Urothelium cell line (cell line): ENCODE results near the gene OR5AU1.
A peak's percentile ranks its signal among the peaks of the same experiment; 100 is the strongest.
"Not testable (repeated sequence)": the region's sequence is repeated elsewhere in the genome, so short reads cannot be mapped to it uniquely, and the experiment has no call there.

Experiments used
- DNase-seq: peaks from one replicate; pipeline ENCODE4 v3.0.0; 2011; ENCODE audit warnings: low spot score, mixed read lengths
- FAIRE-seq: peaks from 2 replicates; lab custom pipeline; 2011; peaks lifted over from hg19 to GRCh38; lab: Jason Lieb, UNC

Gene OR5AU1

DNA sequence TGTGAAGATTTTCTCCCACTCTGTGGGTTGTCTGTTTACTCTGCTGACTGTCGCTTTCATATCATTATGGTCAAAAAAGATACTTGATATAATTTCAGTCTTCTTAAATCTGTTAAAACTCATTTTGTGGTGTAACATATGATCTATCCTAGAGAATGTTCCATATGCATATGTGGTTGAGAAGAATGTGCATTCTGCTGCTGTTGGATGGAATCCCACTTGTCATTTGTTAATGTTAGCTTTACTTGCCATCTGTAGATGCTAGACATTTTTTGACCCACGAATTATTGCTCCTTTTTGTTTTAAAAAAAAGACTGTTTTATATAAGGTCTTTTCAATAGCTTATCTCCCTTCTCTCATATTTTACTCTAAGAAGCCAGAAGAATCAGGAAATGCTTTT is 26.3 kb upstream of the OR5AU1 start:
- FAIRE-seq (no peak), DNase-seq (no peak)

DNA sequence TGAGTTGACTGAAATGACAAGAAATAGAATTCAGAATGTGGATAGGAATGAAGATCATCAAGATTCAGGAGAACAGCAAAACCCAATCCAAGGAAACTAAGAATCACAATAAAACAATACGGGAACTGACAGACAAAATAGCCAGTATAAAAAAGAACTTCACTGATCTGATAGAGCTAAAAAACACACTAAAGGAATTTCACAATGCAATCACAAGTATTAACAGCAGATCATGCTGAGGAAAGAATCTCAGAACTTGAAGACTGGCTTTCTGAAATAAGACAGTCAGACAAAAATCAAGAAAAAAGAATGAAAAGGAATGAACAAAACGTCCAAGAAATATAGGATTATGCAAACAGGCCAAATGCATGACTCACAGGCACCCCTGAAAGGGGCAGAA is 15.3 kb upstream of the OR5AU1 start:
- DNase-seq (no peak), FAIRE-seq (no peak)

DNA sequence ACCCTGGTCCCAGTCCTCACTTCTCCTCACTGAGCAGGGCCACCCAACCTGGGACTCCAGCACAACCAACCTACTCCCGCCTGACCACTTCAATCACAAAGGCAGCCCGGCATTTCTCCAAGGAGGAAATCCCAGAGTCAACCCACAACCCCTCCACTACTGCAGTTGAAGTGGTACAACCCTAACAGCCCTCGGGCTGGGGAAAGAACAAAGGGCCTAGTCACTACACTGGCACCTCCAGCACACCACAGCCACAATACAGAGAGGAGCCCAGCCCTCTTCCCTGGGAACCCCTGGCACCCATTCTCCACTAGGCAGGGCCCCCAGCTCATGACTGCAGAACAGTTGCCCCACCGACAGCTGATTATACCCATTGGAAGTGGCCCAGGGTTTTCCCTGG is 13.7 kb upstream of the OR5AU1 start:
- no peak for DNase-seq
- FAIRE-seq, result no peak

- FAIRE-seq, result no peak
Observed at GRCh38 chr14:21168055-21168454, 12.2 kb upstream of the OR5AU1 start.

DNA sequence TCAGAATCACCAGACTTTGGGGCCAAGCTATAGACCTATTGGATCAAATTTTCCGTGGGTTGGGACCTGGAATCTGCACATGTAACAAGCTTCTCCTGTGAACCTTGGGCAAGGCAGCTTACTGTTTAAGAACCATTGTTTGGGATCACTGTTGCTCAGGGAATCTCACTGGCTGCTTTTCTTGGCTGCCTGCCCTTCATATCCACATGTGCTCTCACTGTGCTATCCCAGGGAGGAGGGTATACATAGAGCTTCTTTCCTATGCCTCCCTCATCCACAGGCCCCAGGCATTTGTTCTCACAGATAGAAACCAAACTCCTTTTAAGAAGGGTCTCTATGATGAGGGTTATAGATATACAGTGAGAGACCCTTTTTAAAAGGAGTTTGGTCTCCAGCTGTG is 9.8 kb upstream of the OR5AU1 start:
- not testable (repeated sequence) for FAIRE-seq, DNase-seq

More at GRCh38 chr14:21168055-21168454, 12.2 kb upstream of the OR5AU1 start:
- DNase-seq, result no peak

DNA sequence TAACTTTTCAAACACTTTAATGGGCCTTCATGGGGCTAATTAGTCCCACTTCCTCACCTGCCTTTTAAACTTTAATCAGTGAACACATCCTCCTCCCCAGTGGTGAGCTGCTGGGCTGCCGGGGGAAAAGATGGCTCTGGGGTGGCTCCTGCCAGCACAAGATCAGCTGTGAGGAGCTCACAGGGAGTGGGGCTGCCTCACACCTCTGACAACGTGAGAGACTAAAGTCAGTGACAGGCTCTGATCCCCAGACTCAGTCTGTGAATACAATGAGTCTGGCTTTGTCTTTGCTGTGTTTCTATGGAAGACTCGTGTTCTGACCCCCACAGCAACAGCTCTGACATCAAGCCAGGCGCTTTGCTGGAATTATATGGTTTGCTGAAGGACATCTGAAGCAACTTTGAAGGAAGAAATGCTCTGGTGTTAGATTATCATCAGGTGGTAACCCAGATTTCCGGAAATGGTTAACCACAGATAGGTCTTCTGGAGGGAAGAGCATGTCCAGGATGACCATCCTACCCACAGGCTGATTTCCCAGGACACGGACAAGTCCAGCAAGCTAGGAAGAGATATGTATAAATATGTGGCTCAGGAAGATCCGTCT is 9.2 kb upstream of the OR5AU1 start:
- not testable (repeated sequence) for DNase-seq, FAIRE-seq

- DNase-seq, result no peak
- FAIRE-seq, result no peak
Observed at GRCh38 chr14:21163871-21164291, 8.0 kb upstream of the OR5AU1 start.

- FAIRE-seq (no peak), DNase-seq (no peak)
Observed at GRCh38 chr14:21162081-21162480, 6.2 kb upstream of the OR5AU1 start.

DNA sequence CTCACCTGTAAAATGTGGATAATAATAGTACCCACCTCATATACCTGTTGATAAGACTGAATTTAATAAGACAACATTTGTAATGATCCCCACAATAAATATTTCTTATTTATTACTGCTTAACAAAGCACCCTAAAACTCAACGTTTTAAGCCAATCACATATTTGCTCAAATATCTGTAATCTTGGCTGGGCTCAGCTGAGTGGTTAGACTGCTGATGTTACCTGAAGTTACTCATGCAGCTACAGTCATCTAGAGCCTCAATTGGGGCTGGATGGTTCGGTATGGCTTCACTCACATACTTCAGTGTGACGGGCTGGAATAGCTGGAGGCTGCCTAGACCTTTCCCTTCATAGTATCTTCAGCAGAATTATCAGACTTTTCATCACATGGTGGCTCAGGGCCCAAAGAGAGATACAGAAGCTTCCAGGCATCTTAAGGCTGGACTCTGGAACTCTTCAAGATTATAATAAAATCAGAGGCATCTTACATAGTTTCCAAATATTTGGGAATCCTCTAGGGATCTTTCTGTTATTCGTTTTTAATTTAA is 4.3 kb upstream of the OR5AU1 start:
- no peak for FAIRE-seq
- DNase-seq, result no peak

DNA sequence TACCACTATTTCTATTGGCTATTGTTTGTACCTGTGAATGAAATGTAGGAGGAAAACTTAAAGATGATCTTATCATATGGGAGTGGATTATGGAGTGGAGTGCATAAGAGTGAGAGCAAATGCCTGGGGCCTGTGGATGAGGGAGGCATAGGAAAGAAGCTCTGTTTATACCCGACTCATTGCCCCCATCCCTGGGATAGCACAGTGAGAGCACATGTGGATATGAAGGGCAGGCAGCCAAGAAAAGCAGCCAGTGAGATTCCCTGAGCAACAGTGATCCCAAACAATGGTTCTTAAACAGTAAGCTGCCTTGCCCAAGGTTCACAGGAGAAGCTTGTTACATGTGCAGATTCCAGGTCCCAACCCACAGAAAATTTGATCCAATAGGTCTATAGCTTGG is 2.3 kb upstream of the OR5AU1 start:
- FAIRE-seq, DNase-seq: not testable (repeated sequence)

- FAIRE-seq (no peak), DNase-seq (no peak)
Observed at GRCh38 chr14:21149641-21150367, 6.1 kb downstream of the OR5AU1 start.

DNA sequence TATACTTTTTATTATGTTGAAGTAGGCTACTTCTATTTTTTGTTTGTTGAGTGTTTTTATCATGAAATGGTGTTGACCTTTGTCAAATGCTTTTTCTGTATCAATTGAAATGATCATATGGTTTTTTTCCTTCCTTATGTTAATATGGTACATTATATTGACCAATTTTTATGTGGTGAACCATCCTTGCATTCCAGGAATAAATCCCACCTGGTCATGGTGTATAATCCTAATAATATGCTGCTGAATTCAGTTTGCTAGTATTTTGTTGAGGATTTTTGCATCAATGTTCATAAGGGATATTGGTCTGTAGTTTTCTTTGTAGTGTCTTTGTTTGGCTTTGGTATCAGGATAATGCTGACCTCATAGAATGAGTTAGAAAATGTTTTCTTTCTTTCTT is 10.4 kb downstream of the OR5AU1 start:
- no peak for DNase-seq
- no peak for FAIRE-seq

DNA sequence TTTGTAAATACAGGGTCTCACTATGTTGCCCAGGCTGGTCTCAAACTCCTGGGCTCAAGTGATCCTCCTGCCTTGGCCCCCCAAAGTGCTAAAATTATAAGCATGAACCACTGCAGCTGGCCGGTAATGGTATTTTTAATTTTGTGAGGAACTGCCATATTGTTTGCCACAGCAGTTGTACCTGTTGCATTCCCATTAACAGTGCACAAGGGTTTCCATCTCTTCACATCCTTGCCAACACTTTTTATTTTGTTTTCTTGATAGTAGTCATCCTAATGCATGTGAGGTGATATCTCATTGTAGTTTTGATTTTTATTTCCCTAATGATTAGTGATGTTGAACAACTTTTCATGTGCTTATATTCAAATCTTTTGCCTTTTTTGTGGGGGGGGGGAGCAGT is 13.5 kb downstream of the OR5AU1 start:
- no peak for FAIRE-seq
- no peak for DNase-seq

DNA sequence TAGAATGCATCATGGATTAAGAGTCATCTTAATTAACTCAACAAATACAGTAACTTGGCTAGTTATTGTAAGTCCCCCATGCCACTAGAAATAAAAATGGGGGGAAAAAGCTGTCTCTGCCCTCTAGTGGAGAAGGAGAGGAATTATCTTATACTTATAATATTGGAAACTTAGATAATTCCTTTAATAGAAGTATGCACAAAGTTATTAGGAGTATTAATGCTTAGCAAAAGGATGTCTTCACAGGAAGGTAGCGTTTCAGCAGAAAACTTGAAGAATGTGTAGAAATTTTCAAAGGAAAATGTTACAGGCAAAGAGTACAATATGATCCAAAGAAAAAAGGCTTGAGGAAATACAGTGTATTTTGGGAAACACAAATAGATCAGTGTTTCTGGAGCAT is 19.8 kb downstream of the OR5AU1 start:
- FAIRE-seq (no peak), DNase-seq (peak; percentile 50)

DNA sequence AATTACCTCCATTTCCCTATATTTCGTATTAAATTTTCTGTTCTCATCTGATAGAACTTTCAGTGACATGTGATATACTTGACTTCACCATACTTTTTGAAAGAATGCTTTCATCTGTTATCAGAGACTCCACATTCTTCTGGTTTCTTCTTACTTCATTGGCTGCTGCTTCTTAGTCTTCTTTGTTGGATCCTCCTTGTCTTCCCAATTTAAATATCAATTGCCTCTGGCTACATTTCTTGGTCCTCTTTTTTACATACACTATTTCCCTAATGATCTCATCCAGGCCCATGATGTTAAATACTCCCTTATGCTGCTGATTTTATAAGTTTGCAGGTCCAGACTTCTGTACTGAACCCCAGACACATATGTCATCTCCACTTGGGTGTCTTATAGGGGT is 22.0 kb downstream of the OR5AU1 start:
- FAIRE-seq, result no peak
- DNase-seq, result no peak

- FAIRE-seq, result no peak
- DNase-seq, result no peak
Observed at GRCh38 chr14:21123429-21123828, 32.4 kb downstream of the OR5AU1 start.

GRCh38 chr14:21121122-21121521 is 34.7 kb downstream of the OR5AU1 start:
- no peak for FAIRE-seq
- DNase-seq, result no peak

- DNase-seq (no peak), FAIRE-seq (no peak)
Observed at GRCh38 chr14:21120686-21121085, 35.2 kb downstream of the OR5AU1 start.

GRCh38 chr14:21118933-21119332 is 36.9 kb downstream of the OR5AU1 start:
- FAIRE-seq (no peak), DNase-seq (no peak)

DNA sequence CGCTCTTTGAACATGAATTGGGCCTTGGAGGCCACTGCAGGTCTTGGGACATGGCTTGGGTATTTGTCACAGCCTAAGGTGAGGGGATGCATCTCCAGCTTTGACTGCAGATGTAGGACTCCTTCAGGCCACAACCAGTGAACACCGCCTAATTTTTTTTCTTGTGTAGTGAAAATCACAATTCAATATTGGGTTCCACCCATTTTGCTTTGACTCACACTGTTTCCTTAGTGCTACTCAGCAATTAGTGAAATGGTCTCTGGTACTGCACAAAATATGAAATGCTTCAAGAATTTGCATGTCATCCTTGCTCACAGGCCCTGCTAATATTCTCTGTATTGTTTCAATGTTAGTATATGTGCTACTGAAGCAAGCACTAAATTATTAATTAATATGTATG is 42.5 kb downstream of the OR5AU1 start:
- FAIRE-seq (no peak), DNase-seq (no peak)

DNA sequence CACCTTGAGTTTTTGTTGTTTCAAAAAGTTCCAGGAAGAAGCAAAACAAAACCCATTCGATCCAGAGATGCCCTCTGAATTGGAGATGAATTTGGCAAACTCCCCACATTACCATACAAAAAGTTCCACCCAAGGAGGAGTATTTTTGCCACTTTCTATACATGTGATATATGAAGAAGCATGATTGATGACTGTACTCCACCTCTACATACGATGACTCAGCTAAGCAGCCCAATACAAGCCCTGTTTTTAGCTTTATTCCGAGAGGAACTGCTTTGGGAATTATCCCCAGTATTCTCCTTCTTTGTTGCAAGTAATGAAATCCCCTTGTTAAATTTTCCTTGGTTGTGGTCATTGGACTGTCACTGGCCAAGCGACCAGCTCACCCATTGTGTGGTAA is 43.6 kb downstream of the OR5AU1 start:
- DNase-seq, result no peak
- FAIRE-seq, result no peak

- FAIRE-seq (no peak), DNase-seq (no peak)
Observed at GRCh38 chr14:21109377-21110138, 46.3 kb downstream of the OR5AU1 start.
